ENCODE data around the gene HEATR1.
"Not testable (repeated sequence)": the region's sequence is repeated elsewhere in the genome, so short reads cannot be mapped to it uniquely, and the experiment has no call there.

Gene HEATR1

DNA sequence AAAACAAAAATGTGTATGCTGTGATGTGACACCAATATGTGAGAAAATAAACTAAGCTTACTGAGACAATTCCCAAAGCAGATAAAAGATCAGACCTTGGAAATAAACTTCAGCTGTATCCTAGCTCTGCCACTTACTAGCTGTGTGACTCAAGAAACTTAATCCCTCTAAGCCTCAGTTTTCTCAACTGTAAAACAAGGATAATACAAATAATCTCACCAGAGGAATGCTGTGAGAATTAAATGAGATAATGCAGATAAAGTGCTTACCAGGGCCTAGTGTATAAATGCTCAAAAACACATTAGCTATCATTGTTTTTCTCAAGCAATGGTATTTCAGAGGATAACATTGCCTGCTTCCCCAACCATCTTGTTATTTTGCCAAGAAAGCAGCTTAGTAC is 2.1 kb downstream of the HEATR1 start:
- no peak for DNase-seq (ENCODE audit: low read depth, low spot score)

DNA sequence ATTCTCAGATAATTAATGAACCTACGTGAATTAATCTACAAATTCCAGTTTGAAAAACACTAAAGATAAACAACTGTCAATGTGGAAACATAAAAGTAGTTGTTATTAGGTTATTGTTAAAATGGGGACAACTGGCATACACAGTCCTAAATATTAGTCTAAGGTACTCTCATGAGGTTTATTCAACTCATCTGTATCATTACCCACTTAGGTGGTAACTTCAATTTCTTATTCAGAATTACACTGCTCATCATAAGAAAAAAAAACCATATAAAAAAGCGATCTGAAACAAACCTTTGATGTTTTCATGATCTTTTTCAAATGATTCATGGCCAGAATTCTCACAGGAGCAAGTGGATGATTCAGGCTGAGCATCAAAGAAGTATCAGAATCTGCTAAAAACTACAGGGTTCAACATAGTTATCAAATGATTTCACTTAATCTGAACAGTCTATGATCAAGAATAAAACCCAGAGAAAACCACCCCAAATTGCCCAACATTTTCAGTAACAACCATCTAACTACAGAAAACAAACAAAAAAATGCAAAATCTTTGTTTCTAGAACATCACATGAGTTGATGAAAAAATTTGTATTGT is 13.7 kb downstream of the HEATR1 start:
- no peak for DNase-seq (ENCODE audit: low read depth, low spot score)

DNA sequence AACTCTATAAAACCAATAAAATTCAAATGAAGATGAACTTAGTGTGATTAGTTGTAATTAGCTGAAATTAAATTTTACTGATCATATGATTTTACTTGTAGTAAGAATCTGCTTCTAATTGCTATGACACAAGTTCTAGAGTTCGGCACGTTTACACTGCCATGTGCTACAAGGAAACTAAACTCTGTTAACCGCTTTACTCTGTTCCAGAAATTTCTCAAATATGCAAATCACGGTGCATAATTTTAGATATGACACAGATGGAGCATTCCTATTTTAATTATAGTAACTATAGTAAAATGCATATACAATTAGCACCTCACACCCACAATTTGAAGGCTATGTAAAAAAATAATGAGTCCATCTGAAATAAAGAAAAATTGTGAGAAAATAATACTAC is 14.8 kb downstream of the HEATR1 start:
- no peak for DNase-seq (ENCODE audit: low read depth, low spot score)

DNA sequence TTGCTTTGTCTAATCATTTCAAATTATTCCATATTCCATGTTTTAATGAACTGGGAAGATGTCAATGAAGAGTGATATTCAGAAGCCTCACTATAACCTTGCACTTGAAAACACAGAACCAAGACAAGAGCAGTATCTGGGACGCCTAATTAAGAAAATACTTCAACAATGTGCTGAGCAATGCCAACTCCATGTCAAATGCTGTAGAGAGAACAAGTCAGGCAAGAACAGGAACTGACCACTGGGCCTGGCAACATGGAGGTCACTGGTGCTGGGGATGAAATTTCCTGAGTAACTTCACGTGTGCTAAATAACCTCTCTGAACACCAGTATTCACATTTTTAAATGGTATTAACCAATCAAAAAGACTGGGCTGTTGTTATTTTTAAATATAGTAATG is 22.8 kb downstream of the HEATR1 start:
- no peak for DNase-seq (ENCODE audit: low read depth, low spot score)

DNA sequence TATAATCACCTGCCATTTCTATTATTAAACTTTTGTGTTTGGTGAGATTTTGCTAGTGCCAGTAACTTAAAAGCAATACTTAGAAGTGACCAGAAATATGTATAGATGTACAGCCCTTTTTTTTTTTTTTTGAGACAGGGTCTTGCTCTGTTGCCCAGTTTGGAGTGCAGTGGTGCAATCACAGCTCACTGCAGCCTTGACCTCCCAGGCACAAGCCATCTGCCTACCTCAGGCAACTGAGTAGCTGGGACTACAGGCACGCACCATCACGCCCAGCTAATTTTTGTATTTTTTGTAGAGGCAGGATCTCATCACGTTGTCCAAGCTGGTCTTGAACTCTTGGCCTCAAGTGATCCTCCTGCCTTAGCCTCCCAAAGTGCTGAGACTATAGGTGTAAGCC is 23.9 kb downstream of the HEATR1 start:
- DNase-seq (ENCODE audit: low read depth, low spot score) = not testable (repeated sequence)

DNA sequence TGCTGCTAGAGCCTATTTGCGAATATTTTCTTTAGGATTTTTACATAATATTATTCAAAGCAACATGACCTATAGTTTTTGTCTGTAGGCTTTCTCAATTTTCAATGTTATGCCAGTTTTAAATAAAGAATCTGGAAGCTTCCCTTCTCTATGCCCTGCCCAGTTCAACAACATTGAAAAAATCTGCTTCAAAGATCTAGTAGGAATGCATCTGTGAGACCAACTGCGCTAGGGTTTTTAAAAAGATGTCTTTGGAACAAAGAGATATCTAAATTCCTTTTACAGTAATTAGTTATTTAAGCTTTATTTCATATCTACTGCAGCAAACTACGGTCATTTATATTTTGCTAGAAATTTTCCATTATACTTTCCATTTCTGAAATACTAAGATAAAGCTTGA is 25.7 kb downstream of the HEATR1 start:
- no peak for DNase-seq (ENCODE audit: low read depth, low spot score)

DNA sequence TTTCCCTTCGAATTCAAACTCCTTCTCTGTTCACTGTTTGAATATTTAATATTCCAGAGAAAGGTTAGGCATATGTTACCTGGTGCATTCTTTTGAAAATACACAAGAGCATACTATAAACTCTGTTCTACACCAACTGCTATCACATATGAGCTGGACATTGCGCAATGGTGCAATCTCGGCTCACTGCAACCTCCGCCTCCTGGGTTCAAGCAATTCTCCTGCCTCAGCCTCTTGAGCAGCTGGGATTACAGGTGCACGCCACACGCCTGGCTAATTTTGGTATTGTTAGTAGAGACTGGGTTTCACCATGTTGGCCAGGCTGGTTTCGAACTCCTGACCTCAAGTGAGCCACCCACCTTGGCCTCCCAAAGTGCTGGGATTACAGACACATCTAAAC is 27.3 kb downstream of the HEATR1 start:
- DNase-seq (ENCODE audit: low read depth, low spot score) = not testable (repeated sequence)

DNA sequence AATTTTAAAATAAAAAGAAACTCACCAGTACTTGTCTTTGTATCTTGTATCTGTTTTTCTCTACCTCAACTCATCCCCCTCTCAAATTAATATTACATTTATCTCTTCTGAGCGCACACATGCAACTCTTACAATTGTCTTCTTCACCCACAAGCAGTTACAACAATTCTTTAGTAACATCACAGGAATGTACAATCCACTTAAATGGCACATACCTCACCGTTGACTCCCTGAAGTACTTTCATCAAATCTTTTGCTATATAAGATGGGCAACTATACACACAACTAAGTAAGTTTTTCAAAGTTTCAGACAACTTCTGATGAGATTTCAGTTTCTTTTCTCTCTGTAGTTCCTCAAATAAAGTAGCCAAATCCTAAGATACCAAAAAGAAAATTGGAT is 28.3 kb downstream of the HEATR1 start:
- no peak for DNase-seq (ENCODE audit: low read depth, low spot score)

DNA sequence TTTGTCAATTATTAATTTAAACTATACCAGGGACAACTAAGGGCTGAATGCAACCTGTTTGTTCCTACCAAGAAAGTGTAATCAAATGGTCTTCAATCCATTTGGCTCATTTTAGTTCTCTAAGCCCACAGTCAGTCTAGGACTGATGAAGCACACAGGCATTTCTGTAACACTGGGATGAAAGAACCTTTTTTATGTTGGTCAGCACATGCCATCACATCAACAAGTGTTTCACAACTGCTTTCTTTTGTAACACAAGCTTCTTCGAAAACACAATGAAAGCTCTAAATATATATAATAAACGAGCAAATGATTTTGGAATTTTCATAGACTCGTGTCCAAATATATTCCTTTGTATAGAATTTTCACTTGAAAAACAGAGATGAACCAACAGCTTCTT is 28.8 kb downstream of the HEATR1 start:
- DNase-seq (ENCODE audit: low read depth, low spot score) = no peak

DNA sequence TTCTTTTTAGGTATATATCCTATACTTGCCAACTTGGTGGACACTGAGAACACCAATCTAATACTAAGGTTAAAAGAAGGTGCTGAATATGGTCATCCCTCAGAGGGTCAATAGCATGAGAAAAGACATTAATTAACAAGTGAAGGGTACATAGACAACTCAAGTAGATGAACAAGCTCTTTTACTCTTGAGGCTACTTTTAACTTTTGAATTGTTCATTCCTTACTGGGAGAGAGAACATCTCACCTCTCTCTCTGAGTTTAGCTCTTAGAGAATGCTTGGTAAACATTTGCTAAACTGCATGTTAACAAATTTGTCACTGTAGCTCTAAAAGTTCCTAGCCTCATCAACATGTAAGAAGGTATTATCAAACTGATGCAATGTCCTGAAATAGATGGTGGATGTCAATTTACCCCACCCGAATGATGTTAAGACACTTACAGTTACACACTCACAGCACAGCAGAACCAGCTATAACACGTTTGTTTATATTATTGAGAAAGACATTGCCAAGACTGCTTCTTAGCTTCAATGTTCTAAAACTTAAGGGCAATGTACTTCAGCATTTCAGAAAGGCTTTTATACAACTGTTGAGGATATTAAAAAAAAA is 35.9 kb downstream of the HEATR1 start:
- no peak for DNase-seq (ENCODE audit: low read depth, low spot score)

DNA sequence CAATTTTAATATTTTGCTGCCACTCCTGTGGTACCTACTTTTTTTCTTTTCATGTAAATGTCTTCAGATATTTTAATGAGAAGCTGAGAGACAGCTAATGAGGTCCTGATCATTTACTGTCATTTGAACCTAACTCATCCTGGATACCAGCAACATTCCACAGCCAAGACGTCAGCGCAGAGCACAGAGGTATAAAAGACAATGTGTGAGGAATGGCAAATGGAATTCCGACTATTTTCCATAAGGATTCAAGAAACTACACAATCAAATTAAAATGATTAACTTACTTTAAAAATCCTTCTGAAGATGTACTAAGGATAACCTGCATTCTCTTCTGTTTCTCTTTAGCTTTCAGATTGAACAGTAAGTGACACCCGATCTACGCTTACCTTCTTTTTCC is 38.8 kb downstream of the HEATR1 start:
- DNase-seq (ENCODE audit: low read depth, low spot score) = no peak

DNA sequence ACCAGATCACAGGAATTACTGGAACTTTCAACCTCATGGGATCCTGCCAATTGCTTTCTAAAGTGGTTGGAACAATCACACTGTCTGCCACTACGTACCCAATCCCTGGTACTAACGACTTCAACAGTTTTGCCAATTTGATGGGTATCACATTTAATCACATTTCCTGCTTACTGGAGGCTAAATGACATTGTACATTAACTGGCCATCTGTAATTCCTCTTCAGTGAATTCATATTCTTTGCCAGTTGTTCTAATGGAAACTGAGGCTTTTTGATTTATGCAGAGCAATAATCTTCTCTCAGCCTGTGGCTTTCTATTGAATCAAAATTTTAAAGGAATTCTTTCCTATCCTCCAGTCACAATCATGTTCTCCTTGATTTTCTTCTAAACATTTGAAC is 42.3 kb downstream of the HEATR1 start:
- no peak for DNase-seq (ENCODE audit: low read depth, low spot score)

DNA sequence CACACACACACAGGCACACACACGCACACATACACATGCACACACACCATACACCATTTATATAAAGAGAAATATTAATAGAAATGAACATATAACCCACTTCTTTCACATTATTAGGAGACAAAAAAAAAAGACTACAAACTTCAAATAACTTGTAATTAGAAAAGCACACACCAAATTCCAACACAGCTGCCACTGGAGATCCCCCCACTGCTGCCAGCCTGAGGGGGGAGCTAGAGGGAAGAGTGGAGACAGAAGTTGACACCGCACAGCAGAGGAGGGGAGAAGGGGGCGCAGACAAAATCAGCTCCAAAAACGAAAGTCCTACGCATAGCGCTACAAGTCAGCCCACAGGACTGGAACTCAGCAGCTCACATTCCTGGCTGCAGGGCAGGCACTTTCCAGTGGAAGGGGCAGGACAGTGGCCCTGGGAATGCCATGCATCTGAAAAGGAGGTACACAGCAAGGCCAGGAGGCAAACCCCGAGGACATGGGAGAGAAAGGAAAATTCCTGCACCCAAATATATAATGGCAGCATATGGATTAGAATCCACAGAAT is 44.0 kb downstream of the HEATR1 start:
- peak; percentile 57 for DNase-seq (ENCODE audit: low read depth, low spot score)

DNA sequence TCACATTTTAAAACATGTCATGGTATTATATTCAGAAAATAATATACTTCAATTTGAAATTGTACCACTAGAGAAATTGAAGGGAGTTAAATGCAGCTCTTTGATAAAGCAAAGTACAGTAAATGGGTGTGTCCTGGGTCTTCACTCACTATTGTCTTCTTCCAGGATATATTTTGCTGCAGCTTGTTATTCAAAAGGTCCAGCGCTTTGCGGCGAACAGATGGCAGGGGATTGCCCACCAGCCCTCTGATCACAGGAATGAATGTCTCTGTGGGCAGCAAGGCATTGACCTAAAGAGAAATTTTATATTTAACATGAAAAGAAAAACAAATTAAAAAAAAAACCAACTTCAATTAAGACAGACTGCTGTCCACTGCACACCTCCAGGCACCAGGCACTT is 45.5 kb downstream of the HEATR1 start:
- DNase-seq (ENCODE audit: low read depth, low spot score) = no peak

DNA sequence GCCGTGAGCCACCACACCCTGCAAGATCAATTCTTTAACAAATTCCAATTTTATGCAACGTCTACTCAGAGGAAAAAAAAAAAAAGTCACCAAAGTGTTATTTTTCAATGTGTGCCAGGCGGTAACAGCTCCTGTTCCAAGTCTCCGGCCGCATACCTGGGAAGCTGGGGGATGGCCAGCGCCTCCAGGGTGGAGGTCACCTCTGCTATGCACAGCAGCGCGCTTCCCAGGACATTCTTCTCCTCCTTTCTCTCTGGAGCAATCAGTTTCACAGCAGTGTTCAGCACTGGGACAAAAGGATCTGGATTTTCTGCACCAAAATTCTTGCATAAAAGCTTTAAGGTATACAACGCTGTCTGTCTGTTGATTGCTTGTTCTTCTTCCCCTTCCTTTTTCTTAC is 46.2 kb downstream of the HEATR1 start:
- DNase-seq (ENCODE audit: low read depth, low spot score) = peak; percentile 39

DNA sequence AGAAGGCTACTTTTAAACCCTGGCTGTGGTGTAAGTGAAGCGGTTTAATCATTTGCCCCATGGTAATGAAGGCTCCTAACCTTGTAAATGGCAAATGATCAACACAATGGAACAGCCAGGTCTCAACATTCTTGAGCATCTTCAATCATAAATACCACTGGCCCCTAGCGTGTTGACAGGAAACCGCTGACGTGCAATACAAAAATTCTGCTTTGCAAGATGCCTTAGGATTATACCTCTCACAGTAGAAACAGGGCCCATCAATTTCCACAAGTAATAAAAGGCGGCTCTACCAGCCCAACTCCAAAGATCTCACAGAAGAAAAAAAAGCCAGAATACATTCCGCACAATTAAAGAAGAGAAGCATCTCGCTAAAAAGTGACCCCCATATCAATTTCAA is 47.7 kb downstream of the HEATR1 start:
- DNase-seq (ENCODE audit: low read depth, low spot score) = no peak

DNA sequence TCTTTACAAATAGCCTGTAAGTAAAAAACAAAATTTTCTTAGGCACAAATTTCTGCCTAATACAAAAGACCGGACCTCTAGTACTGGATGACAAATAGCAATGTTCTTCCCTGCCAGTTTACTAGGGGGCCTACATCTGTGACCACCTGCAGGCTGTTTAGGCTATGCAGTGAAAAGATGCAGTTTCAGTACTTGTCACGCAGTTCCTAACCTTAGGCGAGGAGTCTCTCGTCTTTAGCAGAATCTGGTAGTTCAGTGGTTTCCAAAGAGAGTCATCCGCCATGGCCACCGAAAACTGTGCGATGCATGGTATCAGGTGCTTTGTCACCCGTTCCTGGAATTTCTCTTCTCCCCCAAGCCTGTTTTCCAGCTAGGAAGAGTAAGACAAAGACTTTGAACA is 50.9 kb downstream of the HEATR1 start:
- no peak for DNase-seq (ENCODE audit: low read depth, low spot score)

DNA sequence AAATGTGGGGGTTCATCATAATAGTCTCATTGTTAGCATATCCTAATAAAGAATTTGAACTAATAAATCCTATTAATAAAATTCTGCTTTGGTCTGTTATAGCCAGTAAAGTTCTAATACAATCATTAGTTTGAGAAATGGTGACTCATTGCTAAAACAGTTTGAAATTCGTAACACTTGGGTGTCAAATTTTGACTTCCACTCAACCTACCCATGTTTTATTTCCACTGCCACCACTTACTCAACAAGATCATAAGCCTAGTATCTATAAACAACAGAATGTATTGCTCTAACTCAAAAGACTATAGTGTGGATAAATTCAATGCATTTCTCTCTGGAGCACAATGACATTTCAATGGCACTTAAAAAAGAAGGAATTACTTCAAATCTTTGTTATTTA is 51.4 kb downstream of the HEATR1 start:
- no peak for DNase-seq (ENCODE audit: low read depth, low spot score)

DNA sequence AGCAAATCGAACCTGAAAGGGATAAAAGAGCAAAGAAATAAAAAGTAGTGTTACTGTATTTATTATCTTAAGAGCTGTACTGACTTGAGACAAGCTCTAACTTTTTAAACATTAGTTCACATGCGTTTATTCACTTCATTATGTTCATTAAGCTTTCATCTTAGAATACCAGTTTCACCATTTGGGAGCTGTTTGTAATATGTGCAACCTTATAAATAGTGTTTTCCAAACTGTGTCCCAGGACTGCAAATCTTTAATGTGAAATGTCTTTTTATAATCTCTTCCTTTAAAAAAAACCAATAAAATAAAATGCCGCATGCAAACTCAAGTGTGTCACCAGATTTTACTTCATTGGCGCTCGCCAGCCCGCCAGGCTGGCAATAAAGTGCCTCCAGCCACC is 52.2 kb downstream of the HEATR1 start:
- no peak for DNase-seq (ENCODE audit: low read depth, low spot score)

DNA sequence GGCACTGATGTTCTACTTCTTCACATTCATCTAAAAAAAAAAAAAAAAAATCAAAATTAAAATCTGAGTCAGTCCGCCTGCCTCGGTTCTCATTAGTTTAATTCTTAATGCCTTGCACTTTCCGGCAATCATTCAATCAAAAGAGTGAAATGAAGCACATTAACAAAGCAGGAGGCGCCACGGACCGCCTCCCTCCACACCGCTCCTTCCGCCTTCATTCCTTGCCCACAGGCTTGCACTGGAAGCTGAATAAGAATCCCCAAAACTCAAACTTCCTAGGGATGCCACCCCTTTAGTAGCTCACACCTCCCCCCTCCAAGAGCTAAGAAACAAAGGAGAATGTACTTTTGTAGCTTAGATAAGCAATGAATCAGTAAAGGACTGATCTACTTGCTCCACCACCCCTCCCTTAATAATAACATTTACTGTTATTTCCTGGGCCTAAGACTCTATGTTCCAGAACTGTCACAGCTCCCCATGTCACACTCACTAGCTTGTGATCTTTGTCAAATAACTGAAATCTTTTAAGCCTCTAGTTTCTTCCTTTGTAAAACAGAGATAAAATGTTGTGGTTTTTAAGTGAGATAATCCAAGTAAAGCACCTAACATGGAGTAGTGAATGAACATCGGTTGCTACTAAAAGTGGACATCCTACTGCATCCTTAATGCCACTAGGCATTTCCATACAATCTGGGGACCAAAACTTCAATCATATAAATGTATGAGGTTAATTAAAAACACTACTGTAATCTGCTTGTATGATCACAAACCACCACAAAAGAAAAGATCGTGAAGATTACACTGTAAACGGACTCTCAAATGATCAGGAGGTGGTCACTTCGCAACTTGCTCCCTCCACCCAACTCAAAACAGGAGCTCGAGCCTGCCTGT is 53.1 kb downstream of the HEATR1 start:
- no peak for DNase-seq (ENCODE audit: low read depth, low spot score)

DNA sequence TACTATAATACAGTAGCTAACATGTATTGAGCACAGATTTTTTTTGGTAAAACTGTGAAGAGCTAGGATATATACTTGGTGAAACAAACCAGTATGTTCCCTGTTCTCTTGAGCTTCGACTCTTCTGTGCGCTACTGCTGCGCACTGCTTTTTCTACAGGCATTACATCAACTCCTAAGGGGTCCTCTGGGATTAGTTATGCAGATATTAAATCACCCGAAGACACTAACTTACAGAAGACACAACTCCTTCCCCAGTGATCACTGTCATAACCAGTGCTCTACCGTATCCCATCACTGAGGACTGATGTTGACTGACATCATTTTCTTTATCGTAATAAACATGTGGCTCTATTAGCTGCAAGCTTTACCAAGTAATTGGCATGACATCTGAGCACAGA is 55.9 kb downstream of the HEATR1 start:
- DNase-seq (ENCODE audit: low read depth, low spot score) = no peak

DNA sequence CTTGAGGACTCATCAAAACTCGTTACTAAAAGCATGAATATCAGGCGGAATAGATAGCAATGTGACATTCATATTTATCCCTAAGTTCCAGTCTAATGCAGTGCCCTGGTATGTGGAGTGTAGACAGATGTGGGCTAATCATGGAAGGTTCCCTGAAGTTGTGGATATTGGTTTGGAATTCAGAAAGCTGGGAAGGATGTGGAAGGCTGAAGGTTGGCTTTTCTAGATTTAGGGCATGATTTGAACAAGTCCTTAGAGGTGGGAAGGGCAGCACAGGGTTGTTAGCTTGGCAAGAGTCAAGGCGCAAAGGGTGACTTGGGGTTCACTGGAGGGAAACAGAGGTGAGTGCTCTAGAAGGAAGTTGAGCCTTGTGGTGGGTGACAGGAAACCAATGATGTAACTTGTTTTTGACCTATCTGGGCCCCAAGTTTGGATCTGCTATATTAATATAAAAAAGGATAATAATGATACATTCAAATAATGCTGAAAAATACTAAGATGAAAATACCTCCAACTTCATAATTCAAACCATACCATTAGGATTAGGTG is 58.6 kb downstream of the HEATR1 start:
- no peak for DNase-seq (ENCODE audit: low read depth, low spot score)
